GM21381 (cell line): ENCODE results near the gene ERV3-1.
"Not testable (repeated sequence)": the region's sequence is repeated elsewhere in the genome, so short reads cannot be mapped to it uniquely, and the experiment has no call there.

Experiments used
- ATAC-seq: cut with Tn5 transposase; IDR thresholded peaks from one replicate; pipeline ENCODE4 v1.9.1; 2021; ENCODE audit warnings: mild to moderate bottlenecking, moderate library complexity; ENCODE audit not compliant: unreplicated experiment

The ERV3-1 gene

GRCh38 chr7:64944667-64945502, 61.6 kb downstream of the ERV3-1 start:
- not testable (repeated sequence) for ATAC-seq
